HL-60 (cell line): ENCODE results near the gene TUBB4A.
A peak's percentile ranks its signal among the peaks of the same experiment; 100 is the strongest.

Experiments used
- DNase-seq, 2 experiments: peaks; one replicate each; pipeline ENCODE4 v3.0.0-alpha.2; 2010 to 2020; ENCODE audit warnings: low read depth in 1 of 2, low spot score in 1 of 2
- H3K27ac ChIP-seq: fragments of 250-450 bp; sonication (Bioruptor Pico); replicated peaks from 2 replicates; pipeline ENCODE4 v1.5.1; 2020; ENCODE audit warnings: mild to moderate bottlenecking, moderate library complexity
- H3K27me3 ChIP-seq: fragments of 250-450 bp; sonication (Bioruptor Pico); 2 replicates; pipeline ENCODE4 v1.5.1; 2021; ENCODE audit warnings: mild to moderate bottlenecking, moderate library complexity; ENCODE audit not compliant: insufficient read depth, poor library complexity, severe bottlenecking
- H3K4me3 ChIP-seq: replicated peaks from 2 replicates; pipeline ENCODE4 v1.5.1; 2011; ENCODE audit warnings: mild to moderate bottlenecking, control low read depth, low read length; ENCODE audit not compliant: insufficient read depth
- GABPA ChIP-seq: IDR thresholded peaks from 2 replicates; pipeline ENCODE4 v1.6.1; 2012; ENCODE audit warnings: low read depth
- POLR2AphosphoS5 ChIP-seq: IDR thresholded peaks from 2 replicates; pipeline ENCODE4 v1.6.1; 2012; ENCODE audit warnings: low read depth
- SPI1 ChIP-seq: IDR thresholded peaks from 2 replicates; pipeline ENCODE4 v1.6.1; 2012; ENCODE audit warnings: low read depth, mild to moderate bottlenecking, borderline replicate concordance
- TF ChIP-seq, protein P1 (sequence below): IDR thresholded peaks from 2 replicates; pipeline ENCODE4 v1.6.1; 2012; ENCODE audit warnings: low read depth; ENCODE audit not compliant: insufficient replicate concordance
- TF ChIP-seq, protein P2 (sequence below): IDR thresholded peaks from one replicate; pipeline ENCODE4 v1.5.1; 2011; ENCODE audit warnings: low read length, control low read depth, inconsistent platforms; ENCODE audit not compliant: insufficient read depth

Gene TUBB4A

DNA sequence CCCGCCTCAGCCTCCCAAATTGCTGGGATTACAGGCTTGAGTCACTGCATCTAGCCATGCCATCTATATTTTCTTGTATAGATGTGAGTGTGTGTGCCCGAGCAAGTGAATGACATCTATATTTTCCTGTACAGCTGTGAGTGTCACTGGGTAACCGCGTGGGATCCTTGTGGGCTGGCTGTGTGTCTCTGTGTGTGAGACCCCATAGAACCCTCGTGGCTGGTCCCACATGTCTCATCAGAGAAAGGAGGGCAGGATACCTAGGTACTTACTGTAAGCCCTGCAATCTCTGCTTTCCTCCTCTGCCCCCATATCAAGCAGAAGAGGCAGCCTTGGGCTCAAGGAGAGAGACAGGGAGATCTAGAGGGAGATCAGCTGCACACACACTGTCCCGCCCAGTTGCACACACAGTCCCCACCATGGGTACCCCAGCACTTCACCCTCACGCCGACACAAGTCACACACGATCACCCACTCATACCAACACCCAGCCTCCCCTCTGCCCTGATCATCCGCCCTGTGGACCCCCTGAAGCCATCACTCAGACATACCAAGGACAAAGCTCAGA, 21.2 kb downstream of the TUBB4A start:
- TF ChIP-seq POLR2AphosphoS5, result no peak
- TF ChIP-seq GABPA, result no peak
- TF ChIP-seq, protein P1, sequence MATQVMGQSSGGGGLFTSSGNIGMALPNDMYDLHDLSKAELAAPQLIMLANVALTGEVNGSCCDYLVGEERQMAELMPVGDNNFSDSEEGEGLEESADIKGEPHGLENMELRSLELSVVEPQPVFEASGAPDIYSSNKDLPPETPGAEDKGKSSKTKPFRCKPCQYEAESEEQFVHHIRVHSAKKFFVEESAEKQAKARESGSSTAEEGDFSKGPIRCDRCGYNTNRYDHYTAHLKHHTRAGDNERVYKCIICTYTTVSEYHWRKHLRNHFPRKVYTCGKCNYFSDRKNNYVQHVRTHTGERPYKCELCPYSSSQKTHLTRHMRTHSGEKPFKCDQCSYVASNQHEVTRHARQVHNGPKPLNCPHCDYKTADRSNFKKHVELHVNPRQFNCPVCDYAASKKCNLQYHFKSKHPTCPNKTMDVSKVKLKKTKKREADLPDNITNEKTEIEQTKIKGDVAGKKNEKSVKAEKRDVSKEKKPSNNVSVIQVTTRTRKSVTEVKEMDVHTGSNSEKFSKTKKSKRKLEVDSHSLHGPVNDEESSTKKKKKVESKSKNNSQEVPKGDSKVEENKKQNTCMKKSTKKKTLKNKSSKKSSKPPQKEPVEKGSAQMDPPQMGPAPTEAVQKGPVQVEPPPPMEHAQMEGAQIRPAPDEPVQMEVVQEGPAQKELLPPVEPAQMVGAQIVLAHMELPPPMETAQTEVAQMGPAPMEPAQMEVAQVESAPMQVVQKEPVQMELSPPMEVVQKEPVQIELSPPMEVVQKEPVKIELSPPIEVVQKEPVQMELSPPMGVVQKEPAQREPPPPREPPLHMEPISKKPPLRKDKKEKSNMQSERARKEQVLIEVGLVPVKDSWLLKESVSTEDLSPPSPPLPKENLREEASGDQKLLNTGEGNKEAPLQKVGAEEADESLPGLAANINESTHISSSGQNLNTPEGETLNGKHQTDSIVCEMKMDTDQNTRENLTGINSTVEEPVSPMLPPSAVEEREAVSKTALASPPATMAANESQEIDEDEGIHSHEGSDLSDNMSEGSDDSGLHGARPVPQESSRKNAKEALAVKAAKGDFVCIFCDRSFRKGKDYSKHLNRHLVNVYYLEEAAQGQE, result no peak
- TF ChIP-seq SPI1, result no peak
- TF ChIP-seq, protein P2, sequence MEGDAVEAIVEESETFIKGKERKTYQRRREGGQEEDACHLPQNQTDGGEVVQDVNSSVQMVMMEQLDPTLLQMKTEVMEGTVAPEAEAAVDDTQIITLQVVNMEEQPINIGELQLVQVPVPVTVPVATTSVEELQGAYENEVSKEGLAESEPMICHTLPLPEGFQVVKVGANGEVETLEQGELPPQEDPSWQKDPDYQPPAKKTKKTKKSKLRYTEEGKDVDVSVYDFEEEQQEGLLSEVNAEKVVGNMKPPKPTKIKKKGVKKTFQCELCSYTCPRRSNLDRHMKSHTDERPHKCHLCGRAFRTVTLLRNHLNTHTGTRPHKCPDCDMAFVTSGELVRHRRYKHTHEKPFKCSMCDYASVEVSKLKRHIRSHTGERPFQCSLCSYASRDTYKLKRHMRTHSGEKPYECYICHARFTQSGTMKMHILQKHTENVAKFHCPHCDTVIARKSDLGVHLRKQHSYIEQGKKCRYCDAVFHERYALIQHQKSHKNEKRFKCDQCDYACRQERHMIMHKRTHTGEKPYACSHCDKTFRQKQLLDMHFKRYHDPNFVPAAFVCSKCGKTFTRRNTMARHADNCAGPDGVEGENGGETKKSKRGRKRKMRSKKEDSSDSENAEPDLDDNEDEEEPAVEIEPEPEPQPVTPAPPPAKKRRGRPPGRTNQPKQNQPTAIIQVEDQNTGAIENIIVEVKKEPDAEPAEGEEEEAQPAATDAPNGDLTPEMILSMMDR, result no peak
- DNase-seq, result no peak
- Histone ChIP-seq H3K27me3 (no peaks in the 10 kb centered on the region), H3K27ac (peak overlapping the region; percentile 90), H3K4me3 (peak overlapping the region; percentile 65)

DNA sequence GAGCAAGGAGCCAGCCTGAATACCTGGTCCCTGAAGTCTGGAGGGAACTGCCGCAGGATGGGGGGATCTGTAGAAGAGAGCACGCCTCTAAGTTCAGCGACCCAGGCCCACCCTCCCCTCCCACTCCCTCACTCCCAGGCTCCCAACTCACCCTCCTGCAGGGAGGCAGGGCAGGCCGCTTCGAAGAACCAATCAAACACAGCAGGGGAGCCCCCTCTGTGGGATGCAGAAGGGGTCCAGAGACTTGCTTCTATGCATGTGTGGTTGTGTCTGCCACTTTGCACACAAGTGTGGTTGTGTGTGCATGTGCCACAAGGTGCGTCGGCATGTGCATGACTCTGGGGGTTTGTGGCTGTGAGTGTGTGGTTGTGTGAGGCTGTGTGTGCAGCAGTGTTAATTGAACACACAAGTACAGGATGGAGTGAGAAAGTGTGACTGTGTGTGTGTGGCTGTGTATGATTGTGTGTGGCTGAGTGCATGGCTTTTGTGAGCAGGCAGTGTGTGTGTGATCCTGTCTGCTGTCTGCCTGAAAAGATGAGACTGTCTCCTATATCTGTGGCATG, 22.2 kb downstream of the TUBB4A start:
- no peak overlapping the region for H3K27ac ChIP-seq
- DNase-seq, result no peak
- no peaks in the 10 kb centered on the region for H3K27me3 ChIP-seq
- H3K4me3 ChIP-seq, result no peak overlapping the region
- no peak for TF ChIP-seq POLR2AphosphoS5
- TF ChIP-seq, protein P1, result no peak
- TF ChIP-seq SPI1, result no peak
- TF ChIP-seq, protein P2, result no peak
- TF ChIP-seq GABPA, result no peak

DNA sequence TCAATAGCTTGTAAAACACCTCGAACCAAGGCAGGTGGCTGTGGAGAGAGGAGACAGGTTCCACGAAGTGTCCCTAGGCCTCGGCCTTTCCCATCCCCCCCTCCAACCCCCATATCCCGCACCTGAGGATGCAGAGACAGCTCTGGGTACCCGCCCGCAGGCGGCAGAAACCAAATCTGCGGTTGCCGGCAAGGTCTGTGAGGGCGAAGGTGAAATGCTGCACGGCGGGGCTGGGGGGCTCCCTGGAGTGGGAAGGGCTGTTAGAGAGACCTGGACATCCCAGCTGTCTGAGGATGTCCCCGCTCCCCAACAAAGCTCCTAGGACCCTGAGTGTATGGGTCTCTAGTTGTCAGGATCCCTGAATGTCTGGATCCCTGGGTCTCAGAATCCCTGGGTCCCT, 23.3 kb downstream of the TUBB4A start:
- TF ChIP-seq, protein P2, result no peak
- TF ChIP-seq, protein P1, result no peak
- TF ChIP-seq POLR2AphosphoS5, result no peak
- no peak for TF ChIP-seq GABPA
- TF ChIP-seq SPI1, result no peak
- DNase-seq, result no peak
- Histone ChIP-seq H3K27me3 (no peaks in the 10 kb centered on the region), H3K4me3 (no peak overlapping the region), H3K27ac (no peak overlapping the region)
